Measurements from ENCODE around the gene LAMTOR2.

Gene LAMTOR2

DNA sequence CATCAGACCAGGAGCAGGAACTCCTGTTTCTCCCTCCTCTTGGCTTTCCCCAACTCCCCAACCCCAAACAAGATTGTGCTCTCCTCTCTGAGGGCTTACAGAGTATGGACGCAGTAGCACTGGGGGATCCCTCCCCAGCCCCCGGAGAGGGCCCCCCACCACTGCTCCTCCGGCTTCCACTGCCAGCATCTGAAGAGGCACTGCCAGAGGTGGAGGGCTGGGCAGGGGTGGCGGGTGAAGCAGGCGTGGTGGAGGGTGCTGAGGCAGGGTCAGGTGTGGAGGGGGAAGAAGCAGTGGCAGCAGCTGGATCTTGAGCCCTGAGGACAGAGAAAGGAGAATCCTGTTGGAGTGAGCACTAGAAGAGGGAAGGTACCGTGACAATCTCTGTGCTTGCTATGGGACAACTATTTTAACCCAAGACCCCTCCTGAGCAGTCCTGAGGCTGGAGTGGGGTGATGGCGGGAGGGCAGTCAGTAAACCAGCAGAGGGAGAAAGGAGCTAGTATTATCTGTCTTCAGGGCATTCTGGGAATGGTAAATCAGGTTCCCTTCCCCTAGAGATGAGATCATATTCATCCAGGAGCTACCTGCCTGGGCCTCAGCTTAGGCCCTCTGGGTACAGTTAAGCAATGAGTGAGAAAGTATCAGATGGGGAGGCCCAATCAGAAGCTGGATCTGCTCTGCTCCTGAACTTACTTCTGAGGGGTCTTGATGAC lies 3.4 kb upstream of the LAMTOR2 start:
- peaks cover 8 to 9% of the 10 kb centered on the region in 2 donors for H3K4me1 ChIP-seq (ENCODE audit: control insufficient read depth in 2 of 2, insufficient read depth in 2 of 2, low read length in 2 of 2)
- peaks cover 10 to 20% of the 10 kb centered on the region in 2 donors for H3K36me3 ChIP-seq (ENCODE audit: control insufficient read depth in 2 of 2, insufficient read depth in 2 of 2, low read length in 2 of 2)
- H3K9me3 ChIP-seq (ENCODE audit: control insufficient read depth in 2 of 2, low read length in 2 of 2): no peaks in the 10 kb centered on the region
- H3K27me3 ChIP-seq (ENCODE audit: control insufficient read depth in 2 of 2, insufficient read depth in 2 of 2, low read length in 2 of 2): no peaks in the 10 kb centered on the region
- no peak overlapping the region for H3K4me3 ChIP-seq (ENCODE audit: low read length in 2 of 2)
- no peak overlapping the region for H3K9ac ChIP-seq (ENCODE audit: low read depth in 1 of 2, low read length in 2 of 2)
- no peak overlapping the region for H3K27ac ChIP-seq (ENCODE audit: low read depth in 2 of 2, low read length in 2 of 2)

DNA sequence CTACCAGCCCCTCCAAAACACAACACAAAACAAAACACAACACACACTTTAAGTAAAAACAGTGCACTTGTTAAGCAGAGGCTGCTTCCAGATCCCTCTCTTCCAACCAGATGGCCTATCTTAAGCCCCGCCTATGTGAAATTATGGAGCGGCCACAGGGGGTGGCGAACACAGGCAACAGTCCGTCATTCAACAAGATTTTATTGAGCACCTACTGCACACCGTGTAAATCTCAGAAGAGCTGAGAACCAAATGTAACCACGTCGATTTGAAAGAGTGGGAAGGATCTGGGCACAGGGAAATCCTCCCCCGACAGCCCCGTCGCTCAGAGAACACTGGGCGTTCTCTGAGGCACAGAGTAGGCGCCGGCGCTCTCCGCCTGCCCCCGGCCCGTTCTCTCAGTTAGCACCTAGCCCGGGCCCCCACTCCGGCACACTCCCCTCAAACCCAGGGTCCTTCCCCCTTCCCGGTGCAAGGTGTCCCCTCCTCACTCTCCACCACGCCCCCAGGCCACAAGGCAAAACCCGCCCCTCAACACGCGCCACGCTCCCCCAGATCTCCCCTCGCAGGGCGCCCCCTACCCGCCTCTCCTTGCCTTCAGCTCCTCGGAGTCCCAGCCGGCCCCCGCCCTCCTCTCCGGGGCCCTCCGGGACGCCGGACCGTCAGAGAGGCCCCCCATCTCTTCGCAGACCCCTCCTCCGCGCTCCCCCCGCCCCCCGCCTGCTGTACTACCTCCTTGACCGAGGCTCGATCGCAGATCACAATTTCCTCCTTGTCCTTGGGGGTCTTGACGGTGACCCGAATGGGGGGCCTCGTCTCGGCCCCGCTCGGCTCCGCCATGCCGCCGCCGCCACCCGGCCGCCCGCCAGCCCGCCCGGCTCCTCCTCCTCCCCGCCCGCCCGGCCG lies 1.5 kb upstream of the LAMTOR2 start:
- H3K4me3 ChIP-seq (ENCODE audit: low read length in 2 of 2): peak overlapping the region; percentile 77 to 80
- peaks cover 13 to 20% of the 10 kb centered on the region in 2 donors for H3K36me3 ChIP-seq (ENCODE audit: control insufficient read depth in 2 of 2, insufficient read depth in 2 of 2, low read length in 2 of 2)
- peak overlapping the region in 1 of 2 donors; percentile 61 for H3K27ac ChIP-seq (ENCODE audit: low read depth in 2 of 2, low read length in 2 of 2)
- peak overlapping the region; percentile 9 to 66 for H3K9ac ChIP-seq (ENCODE audit: low read depth in 1 of 2, low read length in 2 of 2)
- no peaks in the 10 kb centered on the region for H3K9me3 ChIP-seq (ENCODE audit: control insufficient read depth in 2 of 2, low read length in 2 of 2)
- no peaks in the 10 kb centered on the region for H3K27me3 ChIP-seq (ENCODE audit: control insufficient read depth in 2 of 2, insufficient read depth in 2 of 2, low read length in 2 of 2)
- H3K4me1 ChIP-seq (ENCODE audit: control insufficient read depth in 2 of 2, insufficient read depth in 2 of 2, low read length in 2 of 2): peaks cover 8 to 9% of the 10 kb centered on the region in 2 donors

DNA sequence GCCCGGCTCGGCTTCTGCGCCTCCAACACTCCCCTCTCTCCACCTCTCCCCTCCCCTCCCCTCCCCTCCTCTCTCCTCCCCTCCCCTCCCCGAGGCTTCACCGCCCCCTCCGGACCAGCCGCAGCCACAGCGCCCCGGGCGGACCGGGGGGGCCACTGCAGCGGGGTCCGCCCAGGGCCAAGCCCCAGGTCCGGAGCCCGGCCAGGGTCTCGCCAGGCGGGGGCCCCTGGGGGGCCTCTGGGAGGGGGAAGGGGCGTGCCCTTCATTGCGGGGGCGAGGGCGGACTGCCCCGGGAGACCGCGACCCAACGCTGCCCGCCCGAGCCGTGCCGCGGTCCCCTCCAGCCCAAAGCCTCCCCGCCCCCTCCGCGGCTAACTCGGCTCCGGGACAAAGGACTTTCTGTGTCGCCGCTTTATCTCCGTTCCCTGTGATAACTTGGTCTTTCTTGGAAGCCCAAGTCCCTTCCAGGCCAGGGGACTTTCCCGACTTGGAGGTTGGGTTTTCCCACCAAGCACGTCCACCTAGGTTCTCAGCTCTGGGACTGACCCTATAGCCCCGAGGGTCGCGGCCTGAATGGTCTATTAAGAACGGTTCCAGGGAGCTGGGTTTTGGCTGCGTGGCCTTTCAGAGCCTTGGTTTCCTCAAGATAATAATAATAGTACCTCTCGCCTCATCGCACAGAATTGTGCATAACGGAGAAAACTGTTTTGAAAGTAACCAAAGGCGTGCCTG lies 648 bp upstream of the LAMTOR2 start, which contains the start of gene UBQLN4:
Gene UBQLN4, minus strand, starts transcription at position 31 of the 732 bp plus-strand sequence. CDS start 97 bp downstream, outside the sequence.
- Histone ChIP-seq H3K9ac (ENCODE audit: low read depth in 1 of 2, low read length in 2 of 2) (peak within 1 kb of the TSS; percentile 84 to 92), H3K36me3 (ENCODE audit: control insufficient read depth in 2 of 2, insufficient read depth in 2 of 2, low read length in 2 of 2) (peaks cover 9 to 14% of the 10 kb centered on the region in 2 donors), H3K9me3 (ENCODE audit: control insufficient read depth in 2 of 2, low read length in 2 of 2) (no peaks in the 10 kb centered on the region), H3K27ac (ENCODE audit: low read depth in 2 of 2, low read length in 2 of 2) (peak within 1 kb of the TSS; percentile 90 to 93), H3K4me3 (ENCODE audit: low read length in 2 of 2) (peak within 1 kb of the TSS; percentile 95 to 96), H3K4me1 (ENCODE audit: control insufficient read depth in 2 of 2, insufficient read depth in 2 of 2, low read length in 2 of 2) (peaks cover 8 to 9% of the 10 kb centered on the region in 2 donors), H3K27me3 (ENCODE audit: control insufficient read depth in 2 of 2, insufficient read depth in 2 of 2, low read length in 2 of 2) (no peaks in the 10 kb centered on the region)

DNA sequence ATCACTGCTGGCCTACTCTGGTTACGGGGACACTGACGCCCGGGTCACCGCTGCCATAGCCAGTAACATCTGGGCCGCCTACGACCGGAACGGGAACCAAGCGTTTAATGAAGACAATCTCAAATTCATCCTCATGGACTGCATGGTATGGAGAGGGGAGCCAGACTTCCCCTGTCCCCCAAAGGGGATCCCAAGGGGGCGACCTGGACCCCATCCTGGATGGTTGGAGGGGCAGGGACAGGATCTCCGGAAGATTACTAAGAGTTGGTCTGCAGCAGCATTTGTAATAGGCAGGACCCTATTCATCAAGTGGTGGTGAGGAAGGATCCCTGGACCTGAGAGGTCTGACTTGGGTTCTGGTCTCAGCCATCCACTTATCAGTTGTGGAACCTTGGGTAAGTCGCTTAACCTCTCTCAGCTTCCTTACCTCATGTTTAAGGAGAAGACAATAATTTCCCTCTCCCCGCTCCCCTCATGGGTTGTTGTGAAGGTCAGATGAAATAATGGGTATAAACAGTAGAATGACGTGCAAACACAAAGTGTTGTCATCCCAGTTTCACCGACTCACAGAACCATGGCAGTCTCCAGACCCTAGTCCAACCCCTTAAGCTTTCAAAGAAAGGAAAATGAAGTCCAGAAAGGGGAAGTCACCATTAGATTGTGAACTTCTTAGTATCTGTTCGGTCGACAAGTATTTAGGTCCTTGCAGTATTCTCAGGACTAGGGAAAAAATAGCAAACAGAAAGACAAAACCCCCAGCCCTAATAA lies 883 bp downstream of the LAMTOR2 start:
- no peaks in the 10 kb centered on the region for H3K9me3 ChIP-seq (ENCODE audit: control insufficient read depth in 2 of 2, low read length in 2 of 2)
- H3K36me3 ChIP-seq (ENCODE audit: control insufficient read depth in 2 of 2, insufficient read depth in 2 of 2, low read length in 2 of 2): peaks cover 4 to 6% of the 10 kb centered on the region in 2 donors
- peak overlapping the region; percentile 69 to 93 for H3K27ac ChIP-seq (ENCODE audit: low read depth in 2 of 2, low read length in 2 of 2)
- peak overlapping the region; percentile 95 to 96 for H3K4me3 ChIP-seq (ENCODE audit: low read length in 2 of 2)
- H3K27me3 ChIP-seq (ENCODE audit: control insufficient read depth in 2 of 2, insufficient read depth in 2 of 2, low read length in 2 of 2): no peaks in the 10 kb centered on the region
- peak overlapping the region; percentile 84 to 92 for H3K9ac ChIP-seq (ENCODE audit: low read depth in 1 of 2, low read length in 2 of 2)
- H3K4me1 ChIP-seq (ENCODE audit: control insufficient read depth in 2 of 2, insufficient read depth in 2 of 2, low read length in 2 of 2): peaks cover 8 to 9% of the 10 kb centered on the region in 2 donors

DNA sequence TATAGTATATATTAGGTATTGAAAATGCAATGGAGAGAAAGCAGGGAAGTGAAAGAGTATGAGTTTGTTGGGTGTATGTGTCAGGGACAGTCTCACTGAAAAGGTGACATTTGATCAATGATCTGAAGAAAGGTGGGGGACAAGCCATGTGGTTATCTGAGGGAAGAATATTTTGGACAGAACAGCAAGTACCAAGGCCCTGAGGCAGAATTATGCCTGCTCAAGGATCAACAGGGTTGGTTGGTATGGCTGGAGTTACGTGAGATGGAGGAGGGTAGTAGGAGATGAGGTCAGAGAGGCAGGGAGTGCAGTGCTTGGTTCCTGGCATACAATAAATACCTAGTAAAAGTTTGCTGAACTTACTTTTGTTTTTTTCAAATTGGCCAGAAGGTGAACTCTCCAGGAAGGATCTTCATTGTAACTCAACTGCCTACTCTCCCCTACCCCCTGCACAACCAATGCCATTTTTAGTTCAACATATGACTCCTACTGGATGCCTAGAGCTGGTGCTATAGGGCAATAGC lies 1.8 kb downstream of the LAMTOR2 start:
- Histone ChIP-seq H3K9me3 (ENCODE audit: control insufficient read depth in 2 of 2, low read length in 2 of 2) (no peaks in the 10 kb centered on the region), H3K27ac (ENCODE audit: low read depth in 2 of 2, low read length in 2 of 2) (no peak overlapping the region), H3K4me1 (ENCODE audit: control insufficient read depth in 2 of 2, insufficient read depth in 2 of 2, low read length in 2 of 2) (peaks cover 9 to 10% of the 10 kb centered on the region in 2 donors), H3K9ac (ENCODE audit: low read depth in 1 of 2, low read length in 2 of 2) (no peak overlapping the region), H3K36me3 (ENCODE audit: control insufficient read depth in 2 of 2, insufficient read depth in 2 of 2, low read length in 2 of 2) (peaks cover 2 to 6% of the 10 kb centered on the region in 2 donors), H3K27me3 (ENCODE audit: control insufficient read depth in 2 of 2, insufficient read depth in 2 of 2, low read length in 2 of 2) (no peaks in the 10 kb centered on the region), H3K4me3 (ENCODE audit: low read length in 2 of 2) (no peak overlapping the region)

DNA sequence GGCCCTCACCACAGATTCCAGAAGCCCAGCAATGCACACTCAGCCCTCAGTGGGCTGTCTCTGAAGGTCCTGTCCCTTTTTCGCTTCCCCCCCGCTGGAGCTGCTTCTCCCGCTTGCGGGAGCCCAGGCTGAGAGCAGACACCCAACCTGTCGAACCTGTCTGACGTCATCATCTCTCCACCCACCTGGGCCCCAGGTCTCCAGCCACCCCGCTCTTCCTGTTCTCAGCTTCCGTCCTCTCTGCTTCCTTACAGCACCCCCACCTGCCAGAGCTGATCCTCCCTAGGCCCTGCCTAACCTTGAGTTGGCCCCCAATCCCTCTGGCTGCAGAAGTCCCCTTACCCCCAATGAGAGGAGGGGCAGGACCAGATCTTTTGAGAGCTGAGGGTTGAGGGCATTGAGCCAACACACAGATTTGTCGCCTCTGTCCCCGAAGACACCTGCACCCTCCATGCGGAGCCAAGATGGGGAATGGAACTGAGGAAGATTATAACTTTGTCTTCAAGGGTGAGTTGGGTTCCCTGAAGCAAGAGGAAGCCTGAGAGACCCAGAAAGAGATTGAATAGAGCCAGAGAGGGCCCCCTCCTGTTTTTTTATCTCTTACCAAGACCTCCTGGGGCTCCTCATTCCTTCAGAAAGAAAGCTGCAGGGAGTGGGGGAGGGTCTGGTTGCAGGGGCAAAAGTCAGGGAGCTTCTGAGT lies 6.5 kb downstream of the LAMTOR2 start, which contains the start of gene RAB25:
Gene RAB25, plus strand, starts transcription at position 224 of the 700 bp plus-strand sequence. Its CDS starts 241 bp downstream, at position 465.
- peak within 1 kb of the TSS; percentile 84 to 85 for H3K4me3 ChIP-seq (ENCODE audit: low read length in 2 of 2)
- H3K9me3 ChIP-seq (ENCODE audit: control insufficient read depth in 2 of 2, low read length in 2 of 2): no peaks in the 10 kb centered on the region
- H3K27ac ChIP-seq (ENCODE audit: low read depth in 2 of 2, low read length in 2 of 2): peak within 1 kb of the TSS; percentile 82 to 95
- peaks cover 6 to 12% of the 10 kb centered on the region in 2 donors for H3K36me3 ChIP-seq (ENCODE audit: control insufficient read depth in 2 of 2, insufficient read depth in 2 of 2, low read length in 2 of 2)
- no peaks in the 10 kb centered on the region for H3K27me3 ChIP-seq (ENCODE audit: control insufficient read depth in 2 of 2, insufficient read depth in 2 of 2, low read length in 2 of 2)
- peaks cover 2 to 9% of the 10 kb centered on the region in 2 donors for H3K4me1 ChIP-seq (ENCODE audit: control insufficient read depth in 2 of 2, insufficient read depth in 2 of 2, low read length in 2 of 2)
- peak within 1 kb of the TSS; percentile 85 to 94 for H3K9ac ChIP-seq (ENCODE audit: low read depth in 1 of 2, low read length in 2 of 2)

DNA sequence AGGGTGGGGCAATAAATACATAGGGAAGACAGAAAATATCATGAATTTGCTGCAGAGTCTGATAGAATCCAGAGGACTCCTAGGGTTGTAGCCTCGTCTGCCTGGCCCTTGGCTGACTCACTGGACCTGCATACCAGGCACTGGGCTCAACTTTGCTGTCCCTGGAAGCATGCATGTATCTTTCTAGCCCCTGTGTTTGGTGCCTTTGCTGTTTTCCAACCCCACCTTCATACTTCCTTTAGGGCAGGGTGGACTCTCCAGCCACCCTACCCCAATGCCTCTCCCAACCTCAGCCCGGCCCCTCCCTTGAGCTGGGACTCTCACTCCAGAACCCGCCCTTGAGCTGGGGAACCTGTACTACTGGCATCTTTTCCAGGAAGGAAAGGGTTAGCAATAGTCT lies 7.6 kb downstream of the LAMTOR2 start:
- H3K9ac ChIP-seq (ENCODE audit: low read depth in 1 of 2, low read length in 2 of 2): peak overlapping the region; percentile 54 to 94
- peak overlapping the region; percentile 82 to 95 for H3K27ac ChIP-seq (ENCODE audit: low read depth in 2 of 2, low read length in 2 of 2)
- H3K27me3 ChIP-seq (ENCODE audit: control insufficient read depth in 2 of 2, insufficient read depth in 2 of 2, low read length in 2 of 2): no peaks in the 10 kb centered on the region
- peaks cover 2 to 9% of the 10 kb centered on the region in 2 donors for H3K4me1 ChIP-seq (ENCODE audit: control insufficient read depth in 2 of 2, insufficient read depth in 2 of 2, low read length in 2 of 2)
- H3K4me3 ChIP-seq (ENCODE audit: low read length in 2 of 2): peak overlapping the region; percentile 84 to 85
- H3K36me3 ChIP-seq (ENCODE audit: control insufficient read depth in 2 of 2, insufficient read depth in 2 of 2, low read length in 2 of 2): peaks cover 5 to 13% of the 10 kb centered on the region in 2 donors
- no peaks in the 10 kb centered on the region for H3K9me3 ChIP-seq (ENCODE audit: control insufficient read depth in 2 of 2, low read length in 2 of 2)

DNA sequence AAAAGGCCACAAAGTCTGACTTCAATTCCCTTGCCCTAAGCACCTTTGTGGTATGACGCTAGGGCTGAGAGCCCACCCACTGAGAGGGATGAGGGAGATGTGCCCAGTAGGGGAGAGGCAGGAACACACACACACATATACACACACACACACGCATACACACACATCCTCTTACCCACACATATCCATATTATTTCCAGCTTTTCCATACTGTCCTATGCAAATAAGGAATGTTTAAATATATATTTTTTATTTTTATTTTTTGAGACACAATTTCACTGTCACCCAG lies 9.4 kb downstream of the LAMTOR2 start:
- H3K27me3 ChIP-seq (ENCODE audit: control insufficient read depth in 2 of 2, insufficient read depth in 2 of 2, low read length in 2 of 2): no peaks in the 10 kb centered on the region
- H3K4me1 ChIP-seq (ENCODE audit: control insufficient read depth in 2 of 2, insufficient read depth in 2 of 2, low read length in 2 of 2): peaks cover 2 to 9% of the 10 kb centered on the region in 2 donors

More for the DNA sequence above, 9.4 kb downstream of the LAMTOR2 start:
- Histone ChIP-seq H3K27ac (ENCODE audit: low read depth in 2 of 2, low read length in 2 of 2) (no peak overlapping the region), H3K9me3 (ENCODE audit: control insufficient read depth in 2 of 2, low read length in 2 of 2) (no peaks in the 10 kb centered on the region), H3K4me3 (ENCODE audit: low read length in 2 of 2) (no peak overlapping the region), H3K36me3 (ENCODE audit: control insufficient read depth in 2 of 2, insufficient read depth in 2 of 2, low read length in 2 of 2) (peaks cover 13 to 15% of the 10 kb centered on the region in 2 donors), H3K9ac (ENCODE audit: low read depth in 1 of 2, low read length in 2 of 2) (no peak overlapping the region)
